MM.1S (cell line): ENCODE results near the gene RTCA.

Source experiments
- DNase-seq: peaks from one replicate; pipeline ENCODE4 v3.0.0-alpha.2; 2015
- H2AFZ ChIP-seq: fragments of 300-600 bp; sonication (generic); 2 replicates; pipeline ENCODE4 v1.6.0; 2016; ENCODE audit warnings: antibody characterized with exemption, low read length
- H3F3A ChIP-seq: fragments of 300-600 bp; sonication (generic); 2 replicates; pipeline ENCODE4 v1.6.1; 2016; ENCODE audit warnings: mild to moderate bottlenecking, antibody characterized with exemption, low read length, moderate library complexity, mixed read lengths; ENCODE audit not compliant: insufficient read depth
- H3K27ac ChIP-seq: fragments of 300-600 bp; sonication (generic); 2 replicates; pipeline ENCODE4 v1.5.1; 2016; ENCODE audit warnings: mild to moderate bottlenecking, low read length
- H3K27me3 ChIP-seq: fragments of 300-600 bp; sonication (generic); replicated peaks from 2 replicates; pipeline ENCODE4 v1.6.0; 2016; ENCODE audit warnings: low read length; ENCODE audit not compliant: insufficient read depth
- H3K36me3 ChIP-seq: fragments of 300-600 bp; sonication (generic); replicated peaks from 2 replicates; pipeline ENCODE4 v1.6.1; 2016; ENCODE audit warnings: mild to moderate bottlenecking, low read length, mixed read lengths; ENCODE audit not compliant: insufficient read depth
- H3K4me1 ChIP-seq: fragments of 300-600 bp; sonication (generic); 2 replicates; pipeline ENCODE4 v1.6.1; 2016; ENCODE audit warnings: low read length, mixed read lengths
- H3K4me2 ChIP-seq: fragments of 300-600 bp; sonication (generic); 2 replicates; pipeline ENCODE4 v1.6.0; 2016; ENCODE audit warnings: low read depth, low read length
- H3K4me3 ChIP-seq: fragments of 300-600 bp; sonication (generic); 2 replicates; pipeline ENCODE4 v1.5.1; 2016; ENCODE audit warnings: low read length, mixed read lengths
- H3K79me2 ChIP-seq: fragments of 300-600 bp; sonication (generic); 2 replicates; pipeline ENCODE4 v1.6.1; 2016; ENCODE audit warnings: mixed run types, low read length, mixed read lengths
- H3K9ac ChIP-seq: fragments of 300-600 bp; sonication (generic); 2 replicates; pipeline ENCODE4 v1.6.1; 2016; ENCODE audit warnings: low read length, mixed read lengths
- H3K9me2 ChIP-seq: fragments of 300-600 bp; sonication (generic); replicated peaks from 2 replicates; pipeline ENCODE4 v1.6.1; 2016; ENCODE audit warnings: mild to moderate bottlenecking, low read length, mixed read lengths; ENCODE audit not compliant: insufficient read depth
- H3K9me3 ChIP-seq: fragments of 300-600 bp; sonication (generic); replicated peaks from 2 replicates; pipeline ENCODE4 v1.6.1; 2016; ENCODE audit warnings: mild to moderate bottlenecking, low read length, mixed read lengths; ENCODE audit not compliant: insufficient read depth
- H4K20me1 ChIP-seq: fragments of 300-600 bp; sonication (generic); 2 replicates; pipeline ENCODE4 v1.6.1; 2016; ENCODE audit warnings: mild to moderate bottlenecking, low read length, moderate library complexity, mixed read lengths; ENCODE audit not compliant: insufficient read depth
- EZH2 ChIP-seq: fragments of 300-600 bp; sonication (generic); optimal IDR thresholded peaks from 2 replicates; pipeline ENCODE3; 2017; ENCODE audit warnings: low read depth, mild to moderate bottlenecking, antibody characterized with exemption, low read length, mixed read lengths
- EZH2phosphoT487 ChIP-seq: fragments of 300-600 bp; sonication (generic); IDR thresholded peaks from 2 replicates; pipeline ENCODE4 v1.6.1; 2018; ENCODE audit warnings: antibody characterized with exemption, low read length
- TF ChIP-seq, protein P1 (sequence below): fragments of 300-600 bp; sonication (generic); IDR thresholded peaks from 2 replicates; pipeline ENCODE4 v1.5.1; 2016; ENCODE audit warnings: antibody characterized with exemption, low read length, mixed read lengths

The RTCA gene

DNA sequence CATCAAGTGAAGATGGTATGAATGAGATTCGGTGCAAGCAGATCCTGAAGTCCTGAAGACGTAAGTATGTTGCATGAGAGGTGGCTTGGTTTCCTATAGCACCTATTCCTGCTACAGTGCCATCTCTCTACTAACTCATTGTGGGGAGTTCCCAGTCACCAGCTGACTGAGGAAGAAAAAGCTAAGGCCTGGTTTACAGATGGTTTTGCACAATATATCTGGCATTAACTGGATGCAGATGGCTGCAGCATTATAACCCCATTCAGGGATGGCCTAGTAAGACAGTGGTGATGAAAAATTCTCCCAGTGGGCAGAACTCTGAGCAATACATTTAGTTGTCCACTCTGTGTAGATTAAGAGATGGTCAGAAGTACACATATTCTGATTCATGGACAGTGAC is 36.7 kb downstream of the RTCA start:
- no peak for DNase-seq
- H4K20me1 ChIP-seq, result no peaks in the 10 kb centered on the region
- TF ChIP-seq EZH2phosphoT487 (no peak), EZH2 (no peak)
- TF ChIP-seq, protein P1, sequence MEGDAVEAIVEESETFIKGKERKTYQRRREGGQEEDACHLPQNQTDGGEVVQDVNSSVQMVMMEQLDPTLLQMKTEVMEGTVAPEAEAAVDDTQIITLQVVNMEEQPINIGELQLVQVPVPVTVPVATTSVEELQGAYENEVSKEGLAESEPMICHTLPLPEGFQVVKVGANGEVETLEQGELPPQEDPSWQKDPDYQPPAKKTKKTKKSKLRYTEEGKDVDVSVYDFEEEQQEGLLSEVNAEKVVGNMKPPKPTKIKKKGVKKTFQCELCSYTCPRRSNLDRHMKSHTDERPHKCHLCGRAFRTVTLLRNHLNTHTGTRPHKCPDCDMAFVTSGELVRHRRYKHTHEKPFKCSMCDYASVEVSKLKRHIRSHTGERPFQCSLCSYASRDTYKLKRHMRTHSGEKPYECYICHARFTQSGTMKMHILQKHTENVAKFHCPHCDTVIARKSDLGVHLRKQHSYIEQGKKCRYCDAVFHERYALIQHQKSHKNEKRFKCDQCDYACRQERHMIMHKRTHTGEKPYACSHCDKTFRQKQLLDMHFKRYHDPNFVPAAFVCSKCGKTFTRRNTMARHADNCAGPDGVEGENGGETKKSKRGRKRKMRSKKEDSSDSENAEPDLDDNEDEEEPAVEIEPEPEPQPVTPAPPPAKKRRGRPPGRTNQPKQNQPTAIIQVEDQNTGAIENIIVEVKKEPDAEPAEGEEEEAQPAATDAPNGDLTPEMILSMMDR, result no peak
- no peak overlapping the region for H3K4me2 ChIP-seq
- H3K27me3 ChIP-seq, result no peaks in the 10 kb centered on the region
- H2AFZ ChIP-seq, result no peak overlapping the region
- H3K4me3 ChIP-seq, result no peak overlapping the region
- no peaks in the 10 kb centered on the region for H3K36me3 ChIP-seq
- H3K79me2 ChIP-seq, result no peaks in the 10 kb centered on the region
- no peaks in the 10 kb centered on the region for H3K9me3 ChIP-seq
- no peaks in the 10 kb centered on the region for H3F3A ChIP-seq
- no peaks in the 10 kb centered on the region for H3K9me2 ChIP-seq
- H3K9ac ChIP-seq, result no peak overlapping the region
- H3K4me1 ChIP-seq, result no peaks in the 10 kb centered on the region
- H3K27ac ChIP-seq, result no peak overlapping the region

DNA sequence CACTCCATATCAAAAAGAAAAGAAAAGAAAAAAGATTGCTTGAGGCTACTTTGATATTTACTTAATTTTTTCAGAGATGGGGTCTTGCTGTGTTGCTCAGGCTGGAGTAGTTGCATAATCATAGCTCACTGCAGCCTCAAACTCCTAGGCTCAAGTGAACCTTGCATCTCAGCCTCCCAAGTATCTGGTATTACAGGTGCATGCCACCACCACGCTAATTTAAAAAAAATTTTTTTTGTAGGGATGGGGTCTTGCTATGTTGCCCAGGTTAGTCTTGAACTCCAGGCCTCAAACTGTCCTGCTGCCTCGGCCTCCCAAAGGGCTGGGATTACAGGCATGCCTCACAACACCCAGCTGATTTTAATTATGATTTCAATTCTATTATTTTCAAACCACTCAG is 38.2 kb downstream of the RTCA start:
- no peak overlapping the region for H3K9ac ChIP-seq
- no peaks in the 10 kb centered on the region for H3K79me2 ChIP-seq
- no peak overlapping the region for H3K4me3 ChIP-seq
- H3K4me2 ChIP-seq, result no peak overlapping the region
- H3K27me3 ChIP-seq, result no peaks in the 10 kb centered on the region
- TF ChIP-seq EZH2 (no peak), EZH2phosphoT487 (no peak)
- TF ChIP-seq, protein P1, result no peak
- no peaks in the 10 kb centered on the region for H3F3A ChIP-seq
- H3K9me3 ChIP-seq, result no peaks in the 10 kb centered on the region
- H4K20me1 ChIP-seq, result no peaks in the 10 kb centered on the region
- no peaks in the 10 kb centered on the region for H3K9me2 ChIP-seq
- H3K4me1 ChIP-seq, result no peaks in the 10 kb centered on the region
- no peak for DNase-seq
- H3K27ac ChIP-seq, result no peak overlapping the region
- H3K36me3 ChIP-seq, result no peaks in the 10 kb centered on the region
- H2AFZ ChIP-seq, result no peak overlapping the region

DNA sequence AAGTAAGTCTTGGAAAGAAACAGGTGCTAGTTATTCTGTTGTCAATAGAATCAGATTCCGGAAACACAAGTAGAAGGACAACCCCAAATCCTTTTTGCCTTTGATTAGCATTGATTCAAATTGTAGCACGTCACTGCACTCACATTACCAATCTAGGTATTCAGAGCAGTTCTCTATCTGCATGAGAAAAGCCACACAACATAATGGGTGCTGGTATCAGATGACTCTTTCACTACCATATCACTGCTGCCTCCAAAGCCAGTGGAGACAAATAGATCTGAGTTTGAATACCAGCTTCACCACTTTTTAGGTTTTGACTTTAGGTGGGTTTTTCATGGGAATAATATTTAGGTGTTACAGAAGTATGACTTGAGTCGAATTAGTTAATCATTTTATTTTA is 38.9 kb downstream of the RTCA start:
- H3K27ac ChIP-seq, result no peak overlapping the region
- H3K4me2 ChIP-seq, result no peak overlapping the region
- H3K79me2 ChIP-seq, result no peaks in the 10 kb centered on the region
- TF ChIP-seq, protein P1, result no peak
- no peak for TF ChIP-seq EZH2
- no peak for TF ChIP-seq EZH2phosphoT487
- H3K27me3 ChIP-seq, result no peaks in the 10 kb centered on the region
- DNase-seq, result no peak
- no peaks in the 10 kb centered on the region for H3F3A ChIP-seq
- no peak overlapping the region for H2AFZ ChIP-seq
- H3K9me2 ChIP-seq, result no peaks in the 10 kb centered on the region
- no peaks in the 10 kb centered on the region for H3K4me1 ChIP-seq
- H3K9me3 ChIP-seq, result no peaks in the 10 kb centered on the region
- H3K4me3 ChIP-seq, result no peak overlapping the region
- no peak overlapping the region for H3K9ac ChIP-seq
- no peaks in the 10 kb centered on the region for H3K36me3 ChIP-seq
- no peaks in the 10 kb centered on the region for H4K20me1 ChIP-seq
